ENCODE results near the gene SCN10A.

The SCN10A gene

DNA sequence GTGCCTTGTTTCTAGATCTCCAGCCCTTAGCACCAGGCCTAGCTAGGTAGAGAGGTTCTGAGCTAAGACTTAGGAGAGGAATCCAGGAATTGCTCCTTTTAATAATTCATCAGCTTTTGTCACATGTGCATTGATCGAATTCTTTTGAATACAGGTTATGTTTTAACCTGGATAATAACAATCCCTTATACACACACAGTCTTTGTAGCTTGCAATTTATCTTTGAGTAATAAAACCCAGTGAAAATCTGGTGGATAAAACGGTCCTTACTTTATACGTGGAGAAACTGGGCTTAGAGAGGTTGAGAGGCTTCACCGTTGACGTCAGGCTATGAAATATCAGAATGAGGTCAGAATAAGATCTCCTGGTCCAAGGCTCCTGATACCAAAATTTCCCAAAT lies 7.2 kb upstream of the SCN10A start:
- no peaks in the 10 kb centered on the region for H3K9me3 Mint-ChIP-seq
- peaks cover 28% of the 10 kb centered on the region for H3K27me3 Mint-ChIP-seq
- H3K4me3 Mint-ChIP-seq, result no peak overlapping the region
- H3K27ac Mint-ChIP-seq, result no peak overlapping the region
- H3K4me1 Mint-ChIP-seq (ENCODE audit: low read depth), result no peaks in the 10 kb centered on the region
- H3K36me3 Mint-ChIP-seq (ENCODE audit: low read depth), result no peaks in the 10 kb centered on the region

DNA sequence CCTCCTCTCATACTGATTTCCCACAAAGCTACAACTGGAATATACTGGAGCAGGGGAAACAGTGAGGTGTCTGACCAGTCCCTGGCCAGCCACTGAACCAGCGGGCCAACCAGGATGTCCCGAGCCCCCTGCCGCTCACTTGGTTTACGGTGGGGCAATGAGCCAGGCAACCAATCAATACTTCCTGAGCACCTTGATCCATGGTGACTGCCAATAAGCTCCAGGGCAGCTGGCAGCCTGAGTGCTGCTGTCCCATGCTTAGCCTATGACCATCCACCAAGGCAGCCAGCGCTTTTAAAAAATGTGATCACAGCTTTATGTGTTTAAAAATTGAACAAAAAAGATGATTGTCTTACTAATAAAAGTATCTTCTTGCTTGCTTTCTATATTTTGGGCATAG lies 4.2 kb downstream of the SCN10A start:
- Mint-ChIP-seq H3K27ac (no peak overlapping the region), H3K27me3 (peaks cover 24% of the 10 kb centered on the region), H3K36me3 (ENCODE audit: low read depth) (no peaks in the 10 kb centered on the region), H3K4me1 (ENCODE audit: low read depth) (no peaks in the 10 kb centered on the region), H3K4me3 (no peak overlapping the region), H3K9me3 (no peaks in the 10 kb centered on the region)

DNA sequence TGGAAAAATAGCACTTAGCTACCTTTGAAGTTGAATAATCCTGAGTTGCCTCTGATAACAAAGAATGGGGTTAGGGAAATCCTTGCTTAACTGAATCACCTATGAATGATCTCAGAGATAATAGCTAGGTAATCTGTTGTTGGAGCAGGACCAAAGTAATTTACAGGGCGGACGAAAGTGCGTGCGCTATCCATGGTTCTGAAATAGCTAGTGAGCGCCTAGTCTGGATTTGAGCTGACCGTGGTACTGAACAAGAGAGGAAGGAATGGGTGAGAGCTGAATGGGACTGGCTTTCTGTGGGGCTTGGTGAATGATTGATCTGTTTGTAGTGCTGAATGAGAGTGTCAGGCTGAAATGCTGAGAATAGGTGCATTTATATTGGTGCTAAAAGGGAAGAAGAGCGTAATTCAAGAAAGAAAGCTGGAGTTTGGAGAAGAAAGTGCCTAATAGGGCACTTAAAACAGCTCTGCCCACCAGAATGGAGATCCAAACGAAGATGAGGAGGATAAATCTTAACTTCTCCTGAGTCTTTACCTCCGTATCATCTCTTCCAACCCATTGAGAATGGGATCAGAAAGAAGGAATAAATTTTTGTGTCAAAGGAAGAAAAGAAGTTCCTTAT lies 10.1 kb downstream of the SCN10A start:
- Mint-ChIP-seq H3K36me3 (ENCODE audit: low read depth) (no peaks in the 10 kb centered on the region), H3K27ac (no peak overlapping the region), H3K27me3 (peaks cover 10% of the 10 kb centered on the region), H3K4me1 (ENCODE audit: low read depth) (no peaks in the 10 kb centered on the region), H3K9me3 (peaks cover 4% of the 10 kb centered on the region), H3K4me3 (no peak overlapping the region)

DNA sequence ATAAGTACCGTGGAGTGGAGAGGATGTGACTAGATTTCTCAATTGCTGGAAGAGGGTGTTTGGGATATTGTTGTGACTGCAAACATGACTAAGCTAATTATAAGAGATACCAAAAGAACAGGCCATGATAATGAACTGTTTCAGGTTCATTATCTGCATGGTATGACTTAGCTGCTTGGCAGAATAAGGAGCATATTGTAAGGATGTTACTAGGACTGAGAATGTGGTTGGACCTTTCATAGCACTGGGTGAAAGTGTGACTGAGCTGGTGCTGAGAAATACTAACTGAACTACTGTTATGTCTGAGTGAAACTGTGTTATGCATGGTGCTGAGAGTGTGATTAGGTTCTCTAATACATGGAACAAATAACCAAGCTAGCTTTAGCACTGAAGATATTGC lies 11.0 kb downstream of the SCN10A start:
- Mint-ChIP-seq H3K9me3 (peaks cover 4% of the 10 kb centered on the region), H3K4me1 (ENCODE audit: low read depth) (no peaks in the 10 kb centered on the region), H3K27ac (no peak overlapping the region), H3K4me3 (no peak overlapping the region), H3K27me3 (peaks cover 10% of the 10 kb centered on the region), H3K36me3 (ENCODE audit: low read depth) (no peaks in the 10 kb centered on the region)

DNA sequence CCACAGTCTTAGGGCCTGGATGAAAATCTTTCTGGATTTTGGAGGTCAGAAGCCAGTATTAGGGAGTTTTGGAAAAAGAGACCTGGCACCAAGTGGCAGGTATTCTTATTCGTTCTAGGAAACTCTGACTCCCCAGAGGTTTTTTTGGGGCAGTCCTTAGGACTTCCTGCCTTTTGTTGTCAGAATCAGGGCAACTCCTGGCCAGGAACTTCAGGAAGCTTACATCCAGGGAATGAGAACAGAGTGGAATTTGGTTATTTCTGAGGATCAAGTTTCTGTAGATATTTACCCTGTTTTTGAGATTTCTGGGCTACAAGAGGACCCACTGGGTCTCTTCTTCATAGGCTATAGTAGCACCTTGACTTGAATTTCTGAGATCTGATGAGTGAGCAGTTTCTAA lies 15.5 kb downstream of the SCN10A start:
- no peak overlapping the region for H3K4me3 Mint-ChIP-seq
- H3K4me1 Mint-ChIP-seq (ENCODE audit: low read depth), result no peaks in the 10 kb centered on the region
- peaks cover 4% of the 10 kb centered on the region for H3K27me3 Mint-ChIP-seq
- H3K27ac Mint-ChIP-seq, result no peak overlapping the region
- H3K36me3 Mint-ChIP-seq (ENCODE audit: low read depth), result no peaks in the 10 kb centered on the region
- no peaks in the 10 kb centered on the region for H3K9me3 Mint-ChIP-seq

GRCh38 chr3:38793721-38794120 lies 22.3 kb downstream of the SCN10A start:
- no peaks in the 10 kb centered on the region for H3K9me3 Mint-ChIP-seq
- peaks cover 11% of the 10 kb centered on the region for H3K27me3 Mint-ChIP-seq
- H3K36me3 Mint-ChIP-seq (ENCODE audit: low read depth), result no peaks in the 10 kb centered on the region
- H3K4me1 Mint-ChIP-seq (ENCODE audit: low read depth), result no peaks in the 10 kb centered on the region
- H3K27ac Mint-ChIP-seq, result no peak overlapping the region
- no peak overlapping the region for H3K4me3 Mint-ChIP-seq

- Mint-ChIP-seq H3K4me1 (ENCODE audit: low read depth) (no peaks in the 10 kb centered on the region), H3K4me3 (no peak overlapping the region), H3K27ac (no peak overlapping the region), H3K27me3 (peaks cover 8% of the 10 kb centered on the region), H3K9me3 (no peaks in the 10 kb centered on the region), H3K36me3 (ENCODE audit: low read depth) (no peaks in the 10 kb centered on the region)
Measured at GRCh38 chr3:38792983-38793382, 23.0 kb downstream of the SCN10A start.

DNA sequence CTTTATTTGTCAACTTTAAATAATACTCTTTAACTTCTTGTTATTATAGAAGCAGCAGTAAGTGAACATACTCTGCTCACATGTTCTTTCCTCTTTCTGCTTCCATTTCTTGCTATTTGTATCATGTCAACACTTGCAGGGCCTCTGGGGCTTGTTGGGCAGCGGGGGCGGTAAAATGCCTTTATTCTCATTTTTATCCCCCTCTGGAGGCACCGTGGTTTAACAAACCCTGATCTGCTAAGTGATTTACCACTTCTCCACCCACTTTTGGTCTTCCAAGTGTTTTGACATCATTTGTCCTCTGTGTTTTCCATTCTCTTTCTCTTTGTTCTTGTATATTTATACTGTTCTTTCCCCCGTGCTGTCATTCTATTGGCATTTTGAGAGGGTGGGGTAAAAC lies 33.9 kb downstream of the SCN10A start:
- Mint-ChIP-seq H3K4me3 (no peak overlapping the region), H3K27ac (no peak overlapping the region), H3K9me3 (peaks cover 5% of the 10 kb centered on the region), H3K27me3 (peaks cover 9% of the 10 kb centered on the region), H3K4me1 (ENCODE audit: low read depth) (no peaks in the 10 kb centered on the region), H3K36me3 (ENCODE audit: low read depth) (no peaks in the 10 kb centered on the region)

DNA sequence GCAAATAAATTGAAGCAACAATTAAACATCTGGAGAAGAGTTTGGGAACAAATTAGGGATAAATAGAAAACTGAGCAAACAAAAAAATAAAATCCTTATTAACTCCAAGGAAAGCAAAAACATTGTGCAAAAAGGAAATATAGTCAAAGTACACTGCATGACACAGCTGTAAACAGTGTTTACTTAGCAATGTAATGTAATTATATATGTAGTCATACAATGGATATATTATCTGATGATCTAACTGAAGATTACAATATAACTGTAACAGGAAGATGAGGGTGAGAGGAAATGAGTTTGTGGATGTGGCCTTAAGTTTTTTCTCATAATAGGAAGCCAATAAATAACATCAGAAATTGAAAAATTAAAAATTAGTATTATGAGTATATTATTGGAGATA lies 42.5 kb downstream of the SCN10A start:
- Mint-ChIP-seq H3K36me3 (ENCODE audit: low read depth) (no peaks in the 10 kb centered on the region), H3K4me3 (no peak overlapping the region), H3K4me1 (ENCODE audit: low read depth) (no peaks in the 10 kb centered on the region), H3K9me3 (peaks cover 5% of the 10 kb centered on the region), H3K27me3 (peaks cover 22% of the 10 kb centered on the region), H3K27ac (no peak overlapping the region)

- H3K27ac Mint-ChIP-seq, result no peak overlapping the region
- H3K27me3 Mint-ChIP-seq, result peaks cover 7% of the 10 kb centered on the region
- no peak overlapping the region for H3K4me3 Mint-ChIP-seq
- H3K9me3 Mint-ChIP-seq, result peaks cover 5% of the 10 kb centered on the region
- no peaks in the 10 kb centered on the region for H3K36me3 Mint-ChIP-seq (ENCODE audit: low read depth)
- H3K4me1 Mint-ChIP-seq (ENCODE audit: low read depth), result no peaks in the 10 kb centered on the region
Measured at GRCh38 chr3:38763569-38763968, 52.4 kb downstream of the SCN10A start.

DNA sequence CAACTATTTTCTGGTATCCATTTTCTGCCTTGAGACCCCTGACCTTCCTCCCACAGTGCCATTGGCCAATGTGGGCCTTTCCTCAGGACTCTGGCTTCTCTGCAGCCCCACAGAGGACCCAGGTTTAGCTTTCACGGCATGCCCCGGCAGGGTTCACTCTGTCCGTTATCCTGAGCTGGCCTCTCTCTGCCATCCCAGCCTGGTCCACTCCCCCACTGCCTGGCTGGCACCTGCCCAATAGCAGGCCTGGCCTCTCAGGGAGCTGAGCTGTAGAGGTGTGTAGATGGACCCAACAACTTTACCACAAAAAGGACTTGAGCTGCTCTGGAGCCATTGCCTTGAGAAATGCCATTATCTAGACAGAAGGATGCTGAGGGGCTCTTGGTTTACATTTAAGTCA lies 57.5 kb downstream of the SCN10A start:
- Mint-ChIP-seq H3K27me3 (peaks cover 7% of the 10 kb centered on the region), H3K4me1 (ENCODE audit: low read depth) (no peaks in the 10 kb centered on the region), H3K27ac (no peak overlapping the region), H3K4me3 (no peak overlapping the region), H3K9me3 (no peaks in the 10 kb centered on the region), H3K36me3 (ENCODE audit: low read depth) (no peaks in the 10 kb centered on the region)

GRCh38 chr3:38757721-38758120 lies 58.3 kb downstream of the SCN10A start:
- Mint-ChIP-seq H3K27me3 (peaks cover 7% of the 10 kb centered on the region), H3K27ac (no peak overlapping the region), H3K9me3 (no peaks in the 10 kb centered on the region), H3K4me3 (no peak overlapping the region), H3K4me1 (ENCODE audit: low read depth) (no peaks in the 10 kb centered on the region), H3K36me3 (ENCODE audit: low read depth) (no peaks in the 10 kb centered on the region)

DNA sequence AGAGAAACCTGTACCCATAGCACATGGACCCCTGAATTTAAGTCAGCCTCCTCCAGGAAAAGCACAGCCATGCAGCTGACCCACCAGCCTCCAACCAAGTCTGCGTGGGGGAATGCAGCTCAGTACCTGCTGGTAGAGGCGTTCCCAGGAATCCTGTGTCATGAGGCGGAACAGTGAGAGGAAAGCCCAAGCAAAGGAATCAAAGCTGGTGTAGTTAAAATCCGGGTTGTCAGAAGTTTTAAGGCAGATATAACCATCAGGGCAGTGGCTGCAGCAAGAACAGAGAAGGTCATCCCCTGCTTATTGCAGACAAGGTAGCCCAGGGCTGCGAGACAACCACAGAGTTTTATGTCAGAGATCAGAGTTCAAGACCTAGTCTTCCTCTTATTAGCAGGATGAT lies 59.1 kb downstream of the SCN10A start:
- H3K27me3 Mint-ChIP-seq, result peaks cover 7% of the 10 kb centered on the region
- H3K27ac Mint-ChIP-seq, result no peak overlapping the region
- no peaks in the 10 kb centered on the region for H3K36me3 Mint-ChIP-seq (ENCODE audit: low read depth)
- no peaks in the 10 kb centered on the region for H3K4me1 Mint-ChIP-seq (ENCODE audit: low read depth)
- no peak overlapping the region for H3K4me3 Mint-ChIP-seq
- no peaks in the 10 kb centered on the region for H3K9me3 Mint-ChIP-seq

DNA sequence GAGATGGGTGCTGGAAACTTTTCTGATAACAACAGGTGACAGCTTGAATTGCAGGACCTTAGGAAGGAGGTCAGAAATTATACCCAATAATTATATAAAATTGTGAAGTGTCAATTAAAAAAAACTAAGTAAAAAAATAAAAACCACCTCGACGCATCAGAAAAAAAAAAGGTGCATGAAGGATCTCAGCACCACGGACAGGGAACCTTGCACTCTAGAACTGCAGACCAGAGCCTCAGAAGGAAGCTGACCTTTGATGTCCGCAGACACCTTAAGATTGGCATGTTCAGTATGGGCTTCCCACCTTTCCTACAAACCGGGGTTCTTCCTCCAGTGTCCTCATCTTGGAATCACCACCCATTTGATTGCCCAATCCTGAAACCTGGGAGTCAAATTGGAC lies 60.9 kb downstream of the SCN10A start:
- H3K9me3 Mint-ChIP-seq, result no peaks in the 10 kb centered on the region
- H3K4me1 Mint-ChIP-seq (ENCODE audit: low read depth), result no peaks in the 10 kb centered on the region
- H3K4me3 Mint-ChIP-seq, result no peak overlapping the region
- no peak overlapping the region for H3K27ac Mint-ChIP-seq
- H3K27me3 Mint-ChIP-seq, result peaks cover 7% of the 10 kb centered on the region
- H3K36me3 Mint-ChIP-seq (ENCODE audit: low read depth), result no peaks in the 10 kb centered on the region

DNA sequence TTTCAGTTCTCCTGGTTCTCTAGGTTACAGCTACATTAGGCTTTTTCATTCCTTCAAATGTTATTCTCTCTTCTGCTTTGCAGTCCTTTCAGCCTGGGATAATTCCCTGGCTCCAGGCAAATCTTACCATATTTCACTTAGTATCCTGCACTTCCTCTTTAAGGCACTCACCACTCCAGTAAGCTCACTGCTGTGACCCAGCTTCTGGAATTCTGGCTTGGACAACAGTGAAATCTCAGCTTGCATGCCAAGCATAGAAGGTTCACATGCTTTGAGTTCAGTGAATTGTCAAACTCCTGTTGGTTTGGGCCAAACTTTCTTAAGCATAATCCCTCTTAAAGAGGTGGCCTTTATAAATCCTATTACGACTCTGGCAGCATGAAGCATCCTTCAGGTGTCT lies 69.4 kb downstream of the SCN10A start:
- Mint-ChIP-seq H3K4me1 (ENCODE audit: low read depth) (no peaks in the 10 kb centered on the region), H3K4me3 (no peak overlapping the region), H3K36me3 (ENCODE audit: low read depth) (no peaks in the 10 kb centered on the region), H3K9me3 (no peaks in the 10 kb centered on the region), H3K27me3 (peaks cover 8% of the 10 kb centered on the region), H3K27ac (no peak overlapping the region)

- no peak overlapping the region for H3K27ac Mint-ChIP-seq
- H3K4me1 Mint-ChIP-seq (ENCODE audit: low read depth), result no peaks in the 10 kb centered on the region
- no peak overlapping the region for H3K4me3 Mint-ChIP-seq
- no peaks in the 10 kb centered on the region for H3K9me3 Mint-ChIP-seq
- peaks cover 15% of the 10 kb centered on the region for H3K27me3 Mint-ChIP-seq
- H3K36me3 Mint-ChIP-seq (ENCODE audit: low read depth), result no peaks in the 10 kb centered on the region
Measured at GRCh38 chr3:38743043-38743442, 73.0 kb downstream of the SCN10A start.

Data from stimulated activated naive CD8-positive, alpha-beta T cell treated with anti-CD3 and anti-CD28 coated beads, Interleukin-15, Interleukin-2, amounts not matched to agents 100 ng/mL and 50 ng/mL, for 24 hours (primary cell).